Skeletal muscle satellite cell (primary cell): ENCODE measurements around the gene KIF16B.
"Not testable (repeated sequence)": the region's sequence is repeated elsewhere in the genome, so short reads cannot be mapped to it uniquely, and the experiment has no call there.

Experiments
- H3K27me3 ChIP-seq: 2 replicates; pipeline ENCODE4 v1.7.0; 2013; ENCODE audit warnings: low read length; ENCODE audit not compliant: control insufficient read depth, insufficient read depth
- H3K36me3 ChIP-seq: 2 replicates; pipeline ENCODE4 v1.7.0; 2013; ENCODE audit warnings: mild to moderate bottlenecking, control low read depth, low read length; ENCODE audit not compliant: insufficient read depth
- H3K4me1 ChIP-seq: 2 replicates; pipeline ENCODE4 v1.7.0; 2013; ENCODE audit warnings: low read length; ENCODE audit not compliant: control insufficient read depth, insufficient read depth
- H3K4me2 ChIP-seq: 2 replicates; pipeline ENCODE4 v1.7.0; 2013; ENCODE audit warnings: mild to moderate bottlenecking, low read length
- H3K4me3 ChIP-seq: 2 replicates; pipeline ENCODE4 v1.7.0; 2013; ENCODE audit warnings: low read length
- H3K9ac ChIP-seq: 2 replicates; pipeline ENCODE4 v1.7.0; 2013; ENCODE audit warnings: mild to moderate bottlenecking, low read depth, low read length, moderate library complexity
- H3K9me3 ChIP-seq: replicated peaks from 2 replicates; pipeline ENCODE4 v1.7.0; 2013; ENCODE audit warnings: mild to moderate bottlenecking, control low read depth, low read length

The KIF16B gene

DNA sequence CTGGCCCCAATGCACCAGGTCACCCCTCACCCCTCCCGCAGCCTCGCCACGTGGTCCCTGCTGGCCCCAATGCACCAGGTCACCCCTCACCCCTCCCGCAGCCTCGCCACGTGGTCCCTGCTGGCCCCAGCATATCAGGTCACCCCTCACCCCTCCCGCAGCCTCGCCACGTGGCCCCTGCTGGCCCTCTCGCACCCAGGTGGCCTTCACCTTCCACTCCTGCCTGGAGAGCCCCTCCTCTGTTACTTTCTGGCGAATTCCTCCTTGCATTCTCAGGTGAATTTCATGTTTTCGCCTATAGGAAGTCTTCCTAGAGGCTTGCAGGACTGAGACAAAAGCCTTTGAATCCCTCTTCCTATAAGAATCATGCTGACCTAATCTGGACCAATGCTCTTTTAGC lies 313.1 kb downstream of the KIF16B start:
- H3K27me3 ChIP-seq, H3K4me3 ChIP-seq, H3K4me1 ChIP-seq, H3K9ac ChIP-seq, H3K9me3 ChIP-seq, H3K4me2 ChIP-seq, H3K36me3 ChIP-seq: not testable (repeated sequence)

DNA sequence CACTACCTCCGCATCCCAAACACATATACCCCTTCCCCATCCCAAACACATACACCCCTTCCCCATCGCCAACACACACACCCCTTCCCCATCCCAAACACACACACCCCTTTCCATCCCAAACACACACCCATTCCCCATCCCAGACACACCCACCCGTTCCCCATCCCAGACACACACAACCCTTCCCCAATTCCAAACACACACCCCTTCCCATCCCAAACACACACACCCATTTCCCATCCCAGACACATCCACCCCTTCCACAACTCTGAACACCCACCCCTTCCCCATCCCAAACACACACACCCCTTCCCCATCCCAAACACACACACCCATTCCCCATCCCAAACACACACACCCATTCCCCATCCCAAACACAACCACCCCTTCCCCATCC lies 314.5 kb downstream of the KIF16B start:
- Histone ChIP-seq H3K9ac (no peak overlapping the region), H3K27me3 (peaks cover 4% of the 10 kb centered on the region), H3K4me3 (no peak overlapping the region), H3K9me3 (no peaks in the 10 kb centered on the region), H3K4me1 (no peaks in the 10 kb centered on the region), H3K4me2 (no peak overlapping the region), H3K36me3 (no peaks in the 10 kb centered on the region)

DNA sequence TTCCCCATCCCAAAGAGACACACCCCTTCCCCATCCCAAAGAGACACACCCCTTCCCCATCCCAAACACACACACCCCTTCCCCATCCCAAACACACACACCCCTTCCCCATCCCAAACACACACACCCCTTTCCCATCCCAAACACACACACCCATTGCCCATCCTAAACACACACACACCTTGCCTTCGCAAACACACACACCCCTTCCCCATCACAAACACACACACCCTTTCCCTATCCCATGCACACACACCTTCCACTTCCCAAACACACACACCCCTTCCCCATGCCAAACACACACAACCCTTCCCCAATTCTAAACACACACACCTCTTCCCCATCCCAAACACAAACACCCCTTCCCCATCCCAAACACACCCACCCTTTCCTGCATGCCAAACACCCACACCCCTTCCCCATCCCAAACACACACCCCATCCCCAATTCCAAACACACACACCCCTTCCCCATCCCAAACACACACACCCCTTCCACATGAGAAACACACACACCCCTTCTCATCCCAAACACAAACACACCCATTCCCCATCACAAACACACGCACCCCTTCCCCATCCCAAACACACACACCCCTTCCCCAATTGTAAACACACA lies 315.3 kb downstream of the KIF16B start:
- Histone ChIP-seq H3K4me3 (no peak overlapping the region), H3K9ac (no peak overlapping the region), H3K4me1 (no peaks in the 10 kb centered on the region), H3K4me2 (no peak overlapping the region), H3K9me3 (no peaks in the 10 kb centered on the region), H3K36me3 (no peaks in the 10 kb centered on the region), H3K27me3 (peaks cover 3% of the 10 kb centered on the region)

DNA sequence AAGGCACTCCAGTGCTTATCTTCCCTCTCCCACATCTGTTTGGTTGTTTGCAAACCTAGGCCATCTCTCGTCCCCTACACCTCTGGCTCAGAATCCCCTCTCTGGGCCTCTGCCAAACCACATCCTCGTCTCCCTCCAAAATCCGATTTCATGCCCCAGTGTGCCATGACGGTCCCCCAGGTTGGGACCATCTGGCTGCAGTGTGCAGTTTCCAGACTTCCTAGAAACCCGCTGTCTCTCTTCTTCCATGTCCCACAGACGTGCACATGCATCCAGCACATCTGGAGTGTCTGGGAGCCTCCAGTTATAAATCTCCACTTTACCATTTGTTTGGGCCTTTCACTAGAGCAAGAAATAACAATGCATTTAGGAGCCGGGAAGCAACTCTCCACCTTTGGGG lies 316.2 kb downstream of the KIF16B start:
- Histone ChIP-seq H3K4me2 (no peak overlapping the region), H3K4me1 (no peaks in the 10 kb centered on the region), H3K9ac (no peak overlapping the region), H3K9me3 (no peaks in the 10 kb centered on the region), H3K36me3 (no peaks in the 10 kb centered on the region), H3K27me3 (no peaks in the 10 kb centered on the region), H3K4me3 (no peak overlapping the region)

DNA sequence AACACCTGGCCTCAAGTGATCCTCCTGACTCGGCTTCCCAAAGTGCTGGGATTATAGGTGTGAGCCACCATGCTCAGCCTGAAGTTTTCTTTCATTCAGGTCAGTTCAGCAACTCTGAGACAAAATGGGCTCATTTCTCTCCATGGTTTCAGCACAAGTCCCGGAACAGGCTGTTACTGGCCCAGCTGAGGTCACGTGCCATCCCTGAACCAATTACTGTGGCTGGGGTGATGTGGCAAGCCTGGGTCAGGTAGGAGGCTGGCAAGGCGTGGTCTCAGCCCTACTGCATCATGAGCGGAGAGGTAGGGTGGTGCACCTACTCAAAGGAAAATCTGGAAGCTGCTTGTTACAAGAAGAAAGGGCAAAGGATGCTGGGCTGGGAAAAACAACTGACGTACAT lies 326.4 kb downstream of the KIF16B start:
- H3K9me3 ChIP-seq, result no peaks in the 10 kb centered on the region
- H3K4me1 ChIP-seq, result no peaks in the 10 kb centered on the region
- H3K4me2 ChIP-seq, result no peak overlapping the region
- no peaks in the 10 kb centered on the region for H3K36me3 ChIP-seq
- peaks cover 4% of the 10 kb centered on the region for H3K27me3 ChIP-seq
- H3K9ac ChIP-seq, result no peak overlapping the region
- H3K4me3 ChIP-seq, result no peak overlapping the region

DNA sequence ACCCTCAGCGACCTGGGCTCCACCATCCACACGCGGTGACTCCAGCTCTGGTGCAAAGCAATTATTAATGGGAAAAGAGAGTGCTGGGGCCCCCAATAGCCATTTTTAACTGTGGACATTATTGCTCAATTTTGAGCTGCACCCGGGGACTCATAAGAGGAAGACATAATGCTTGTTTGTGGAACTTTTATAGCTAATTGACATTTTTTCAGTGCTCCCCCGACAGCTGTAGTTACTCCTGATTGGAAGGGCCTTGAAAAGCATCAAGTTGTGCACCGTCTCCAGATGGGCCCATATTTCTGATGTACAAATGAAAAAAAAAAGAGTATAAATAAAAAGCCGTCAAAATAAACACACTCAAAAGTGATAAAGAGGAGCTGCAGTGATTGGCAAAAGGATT lies 327.0 kb downstream of the KIF16B start:
- Histone ChIP-seq H3K4me1 (no peaks in the 10 kb centered on the region), H3K27me3 (peaks cover 4% of the 10 kb centered on the region), H3K9me3 (no peaks in the 10 kb centered on the region), H3K36me3 (no peaks in the 10 kb centered on the region), H3K9ac (no peak overlapping the region), H3K4me3 (no peak overlapping the region), H3K4me2 (no peak overlapping the region)

DNA sequence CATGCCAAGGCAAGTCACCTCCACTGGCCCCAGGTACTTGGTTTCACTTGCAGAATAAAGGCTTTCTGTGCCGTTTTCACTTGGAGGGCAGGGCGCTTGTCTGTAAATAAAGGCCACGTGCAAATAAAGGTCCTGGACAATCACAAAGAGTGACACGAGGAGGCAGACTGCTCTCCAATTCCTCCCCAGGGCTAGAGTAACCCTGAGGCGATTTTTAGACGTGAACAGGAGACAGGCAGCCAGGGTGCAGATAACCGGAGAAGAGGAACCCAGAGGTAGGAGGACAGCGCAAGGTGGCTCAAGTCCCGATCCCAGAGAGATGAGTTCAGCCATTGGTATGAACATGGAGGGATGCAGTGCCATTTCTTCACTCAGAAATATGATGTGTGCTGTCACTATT lies 327.4 kb downstream of the KIF16B start:
- no peak overlapping the region for H3K4me3 ChIP-seq

DNA sequence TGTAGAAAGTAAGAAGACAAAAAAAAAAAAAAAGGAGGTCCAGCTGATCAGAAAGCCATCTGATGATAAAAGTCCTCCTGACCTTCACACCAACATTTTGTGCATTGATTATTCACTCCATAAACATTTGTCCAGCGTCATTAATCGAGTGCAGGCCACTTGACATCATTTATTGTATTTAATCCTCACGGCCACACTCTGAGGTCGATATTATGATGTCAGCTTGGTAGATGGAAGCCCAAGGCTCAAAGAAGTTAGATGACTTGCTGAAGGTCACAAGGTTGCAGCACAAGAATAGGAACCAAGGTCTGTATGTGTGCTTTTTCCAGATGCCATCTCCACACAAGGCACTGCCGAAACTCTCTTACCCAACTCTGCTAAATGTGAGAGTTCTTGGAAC lies 328.4 kb downstream of the KIF16B start:
- Histone ChIP-seq H3K9ac (no peak overlapping the region), H3K4me1 (no peaks in the 10 kb centered on the region), H3K4me2 (no peak overlapping the region), H3K4me3 (no peak overlapping the region), H3K36me3 (no peaks in the 10 kb centered on the region), H3K9me3 (no peaks in the 10 kb centered on the region), H3K27me3 (peaks cover 4% of the 10 kb centered on the region)

More for the DNA sequence above, 327.4 kb downstream of the KIF16B start:
- Histone ChIP-seq H3K4me1 (no peaks in the 10 kb centered on the region), H3K9ac (no peak overlapping the region), H3K4me2 (no peak overlapping the region), H3K9me3 (no peaks in the 10 kb centered on the region), H3K36me3 (no peaks in the 10 kb centered on the region), H3K27me3 (peaks cover 4% of the 10 kb centered on the region)

DNA sequence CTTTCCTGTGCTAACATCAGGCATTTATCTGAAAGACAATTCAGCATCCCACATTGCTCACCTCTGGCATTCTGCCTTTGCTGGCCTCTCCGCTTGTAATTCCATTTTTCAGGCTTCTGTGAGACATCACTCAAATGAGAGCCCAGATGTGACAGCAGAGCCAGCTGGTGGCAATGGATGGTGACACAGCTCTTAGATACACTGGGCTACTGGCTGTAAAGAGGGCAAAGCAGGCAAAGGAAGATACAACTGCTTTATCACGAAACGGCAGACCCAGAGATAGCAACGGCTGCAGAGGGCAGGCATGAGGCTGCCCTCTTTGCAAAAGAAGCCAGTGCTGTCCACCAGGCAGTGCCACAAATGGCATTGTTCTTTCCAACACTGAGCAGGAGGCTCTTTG lies 329.8 kb downstream of the KIF16B start:
- Histone ChIP-seq H3K4me3 (no peak overlapping the region), H3K9ac (no peak overlapping the region), H3K4me1 (no peaks in the 10 kb centered on the region), H3K27me3 (peaks cover 4% of the 10 kb centered on the region), H3K36me3 (no peaks in the 10 kb centered on the region), H3K9me3 (no peaks in the 10 kb centered on the region), H3K4me2 (no peak overlapping the region)

DNA sequence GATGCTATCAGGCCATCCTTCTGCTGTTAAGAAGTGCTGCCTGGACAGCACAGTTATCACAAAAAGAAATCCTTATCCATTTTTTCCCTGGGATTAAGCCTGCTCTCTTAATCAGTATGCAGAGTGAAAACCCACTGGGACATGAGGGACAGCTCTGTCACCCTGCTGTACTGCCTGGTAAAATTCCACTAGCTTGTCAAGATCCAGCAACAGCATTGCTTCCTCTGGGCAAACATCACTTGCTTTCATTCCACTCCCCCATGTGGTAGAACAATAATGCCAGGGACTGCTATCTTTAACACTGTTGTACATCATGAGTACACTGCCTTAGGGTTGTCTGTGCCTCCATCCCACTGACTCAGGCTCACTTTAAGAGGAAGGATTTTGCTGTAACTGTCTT lies 331.3 kb downstream of the KIF16B start:
- H3K36me3 ChIP-seq, result no peaks in the 10 kb centered on the region
- H3K4me3 ChIP-seq, result no peak overlapping the region
- no peaks in the 10 kb centered on the region for H3K4me1 ChIP-seq
- H3K9me3 ChIP-seq, result no peaks in the 10 kb centered on the region
- H3K4me2 ChIP-seq, result no peak overlapping the region
- no peak overlapping the region for H3K9ac ChIP-seq
- peaks cover 4% of the 10 kb centered on the region for H3K27me3 ChIP-seq

DNA sequence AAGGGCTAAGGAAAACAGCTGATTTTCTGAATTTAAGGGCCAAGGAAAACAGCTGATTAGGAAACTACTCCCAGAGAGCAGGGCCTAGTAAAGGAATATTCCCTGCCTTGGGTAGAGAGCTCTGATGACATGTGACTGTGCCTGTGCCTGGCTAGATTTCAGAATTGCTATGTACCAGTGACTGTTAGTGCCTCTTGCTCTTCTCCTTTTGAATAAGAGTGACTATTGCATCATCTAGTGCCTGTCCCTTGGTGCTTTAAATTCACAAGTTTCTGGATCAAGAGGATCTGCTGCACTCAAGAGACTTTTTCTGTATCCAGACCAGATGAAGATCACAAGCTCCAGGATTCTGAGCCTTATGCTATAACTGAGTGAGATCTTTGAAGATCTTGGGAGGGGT lies 332.9 kb downstream of the KIF16B start:
- no peaks in the 10 kb centered on the region for H3K36me3 ChIP-seq
- H3K9me3 ChIP-seq, result no peaks in the 10 kb centered on the region

DNA sequence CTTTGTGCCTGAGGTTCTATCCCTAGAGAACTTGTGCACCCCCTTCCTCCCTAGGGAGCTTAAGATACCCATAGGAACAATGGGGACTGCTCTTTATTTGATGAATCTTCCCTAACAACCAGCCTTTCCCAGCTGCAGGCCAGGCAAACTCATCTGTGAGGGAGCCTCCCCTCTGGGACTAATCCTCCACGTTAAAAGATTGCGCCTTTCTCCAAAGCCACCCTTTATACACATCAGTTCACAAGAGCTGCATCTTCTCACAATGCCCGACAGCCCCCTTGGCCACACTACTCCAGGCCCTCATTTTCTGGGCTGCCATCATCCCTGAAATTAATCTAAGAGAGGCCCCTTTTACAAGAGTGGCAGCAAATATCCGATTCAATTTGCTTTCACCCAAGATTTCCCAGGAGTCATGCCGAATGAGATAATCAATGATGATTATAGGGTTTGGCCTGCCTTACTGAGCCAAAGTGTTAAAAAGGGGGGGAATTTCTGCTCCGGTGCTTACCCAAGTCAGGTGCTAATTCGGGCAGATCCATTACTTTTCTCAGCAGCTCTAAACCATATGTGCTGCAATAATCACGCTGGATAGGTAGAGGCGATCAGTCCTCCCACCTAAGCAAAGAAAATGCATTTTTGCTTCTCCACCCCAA lies 336.5 kb downstream of the KIF16B start:
- no peaks in the 10 kb centered on the region for H3K4me1 ChIP-seq
- H3K9me3 ChIP-seq, result no peaks in the 10 kb centered on the region
- H3K36me3 ChIP-seq, result no peaks in the 10 kb centered on the region
- H3K4me3 ChIP-seq, result no peak overlapping the region
- H3K4me2 ChIP-seq, result no peak overlapping the region
- H3K27me3 ChIP-seq, result no peaks in the 10 kb centered on the region
- H3K9ac ChIP-seq, result no peak overlapping the region

More for the DNA sequence above, 332.9 kb downstream of the KIF16B start:
- H3K27me3 ChIP-seq, result peaks cover 4% of the 10 kb centered on the region
- H3K4me1 ChIP-seq, result no peaks in the 10 kb centered on the region
- H3K9ac ChIP-seq, result no peak overlapping the region
- H3K4me3 ChIP-seq, result no peak overlapping the region
- no peak overlapping the region for H3K4me2 ChIP-seq
